Gastroesophageal sphincter (tissue), 4 donors: ENCODE measurements around the gene RAB3IL1. TPM values are rescaled to one million over a fixed set of nuclear protein-coding genes. Genes with fewer than 3 reads are reported as not detected.

Experiments used
- ATAC-seq: fragments of 150-250 bp; one replicate; pipeline ENCODE4 v1.9.1; 2016; ENCODE audit warnings: mild to moderate bottlenecking, moderate library complexity
- H3K27ac ChIP-seq, 4 donors: fragments of 200-600 bp; sonication (generic) in 3 of 4; 1 replicate in 3 of 4; 2 replicates in 1 of 4; pipeline ENCODE4 v1.5.1; 2016 to 2019
- H3K27me3 ChIP-seq: fragments of 200-600 bp; sonication (generic); one replicate; pipeline ENCODE4 v1.5.1; 2019
- H3K36me3 ChIP-seq, 2 donors: fragments of 200-600 bp; sonication (generic); one replicate each; pipeline ENCODE4 v1.5.1; 2019; ENCODE audit warnings: control low read depth in 1 of 2
- H3K4me1 ChIP-seq, 3 donors: fragments of 200-600 bp; sonication (generic); 1 replicate in 2 of 3; 2 replicates in 1 of 3; pipeline ENCODE4 v1.5.1; 2016 to 2019; ENCODE audit warnings: control low read depth in 2 of 3
- H3K4me3 ChIP-seq, 2 donors: fragments of 200-600 bp; sonication (generic); one replicate each; pipeline ENCODE4 v1.5.1; 2019; ENCODE audit warnings: mild to moderate bottlenecking in 1 of 2, moderate library complexity in 1 of 2
- H3K9me3 ChIP-seq, 3 donors: fragments of 200-600 bp; sonication (generic); one replicate each; pipeline ENCODE4 v1.5.1; 2017 to 2019; ENCODE audit warnings: control low read depth in 2 of 3
- EP300 ChIP-seq: sonication (generic); formaldehyde crosslinking; IDR thresholded peaks from one replicate; pipeline ENCODE4 v1.6.1; 2017; ENCODE audit warnings: antibody characterized with exemption, mild to moderate bottlenecking
- POLR2A ChIP-seq, 2 donors: fragments of 450-650 bp; IDR thresholded peaks; one replicate each; pipeline ENCODE4 v1.6.1; 2017; ENCODE audit warnings: antibody characterized with exemption in 2 of 2, mild to moderate bottlenecking in 2 of 2, moderate library complexity in 1 of 2
- POLR2AphosphoS5 ChIP-seq: sonication (generic); formaldehyde crosslinking; IDR thresholded peaks from one replicate; pipeline ENCODE4 v1.6.1; 2017; ENCODE audit warnings: antibody characterized with exemption
- WGBS, 2 donors: methylation state at CpG; one replicate each; pipeline ENCODE4 v1.1.5; 2018; ENCODE audit warnings: low coverage in 1 of 2; 5-methylcytosine and 5-hydroxymethylcytosine counted together
- total RNA-seq, 4 donors: library from RNA; depleted of rRNA; stranded (reverse); fragments of >200 nt; gene quantifications; one replicate each; pipeline ENCODE4 v1.1.0, GENCODE V29; 2016
- TF ChIP-seq, protein P1 (sequence below), 4 experiments: fragments of 200-600 bp in 2 of 4; fragments of 450-650 bp in 2 of 4; sonication (generic) in 1 of 4; IDR thresholded peaks; one replicate each; pipeline ENCODE4 v1.5.1; 2017 to 2019; ENCODE audit warnings: antibody characterized with exemption in 4 of 4, mild to moderate bottlenecking in 2 of 4, moderate library complexity in 2 of 4

The RAB3IL1 gene
- total RNA-seq, 4 donors from 2014 or later = 11.5 to 22.1 (median 14.7) TPM

DNA sequence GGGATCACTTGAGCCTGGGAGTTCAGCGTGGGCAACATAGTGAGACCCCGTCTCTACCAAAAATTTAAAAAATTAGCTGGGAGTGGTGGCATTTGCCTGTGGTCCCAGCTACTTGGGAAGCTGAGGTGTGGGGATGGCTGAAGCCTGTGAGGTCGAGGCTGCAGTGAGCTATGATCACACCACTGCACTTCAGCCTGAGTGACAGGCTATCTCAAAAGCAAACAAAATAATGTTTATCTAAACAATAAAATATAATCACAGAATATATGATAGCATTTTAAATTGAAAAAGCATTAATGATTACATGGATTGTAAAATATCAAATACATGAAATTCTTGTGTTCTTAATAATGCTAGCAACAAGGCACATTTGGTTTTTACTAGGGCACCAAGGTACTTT lies 35.5 kb upstream of the RAB3IL1 start:
- TF ChIP-seq POLR2A (IDR thresholded peaks at IDR 0.05) (no peak), EP300 (no peak), POLR2AphosphoS5 (no peak)
- TF ChIP-seq, protein P1, sequence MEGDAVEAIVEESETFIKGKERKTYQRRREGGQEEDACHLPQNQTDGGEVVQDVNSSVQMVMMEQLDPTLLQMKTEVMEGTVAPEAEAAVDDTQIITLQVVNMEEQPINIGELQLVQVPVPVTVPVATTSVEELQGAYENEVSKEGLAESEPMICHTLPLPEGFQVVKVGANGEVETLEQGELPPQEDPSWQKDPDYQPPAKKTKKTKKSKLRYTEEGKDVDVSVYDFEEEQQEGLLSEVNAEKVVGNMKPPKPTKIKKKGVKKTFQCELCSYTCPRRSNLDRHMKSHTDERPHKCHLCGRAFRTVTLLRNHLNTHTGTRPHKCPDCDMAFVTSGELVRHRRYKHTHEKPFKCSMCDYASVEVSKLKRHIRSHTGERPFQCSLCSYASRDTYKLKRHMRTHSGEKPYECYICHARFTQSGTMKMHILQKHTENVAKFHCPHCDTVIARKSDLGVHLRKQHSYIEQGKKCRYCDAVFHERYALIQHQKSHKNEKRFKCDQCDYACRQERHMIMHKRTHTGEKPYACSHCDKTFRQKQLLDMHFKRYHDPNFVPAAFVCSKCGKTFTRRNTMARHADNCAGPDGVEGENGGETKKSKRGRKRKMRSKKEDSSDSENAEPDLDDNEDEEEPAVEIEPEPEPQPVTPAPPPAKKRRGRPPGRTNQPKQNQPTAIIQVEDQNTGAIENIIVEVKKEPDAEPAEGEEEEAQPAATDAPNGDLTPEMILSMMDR (IDR thresholded peaks at IDR 0.05) = no peak
- WGBS, 2 donors = 81% methylated on average over 2 of the region's 3 CpGs; no CpG with 5 or more reads in 1 of the 2 donors
- no peak for ATAC-seq

DNA sequence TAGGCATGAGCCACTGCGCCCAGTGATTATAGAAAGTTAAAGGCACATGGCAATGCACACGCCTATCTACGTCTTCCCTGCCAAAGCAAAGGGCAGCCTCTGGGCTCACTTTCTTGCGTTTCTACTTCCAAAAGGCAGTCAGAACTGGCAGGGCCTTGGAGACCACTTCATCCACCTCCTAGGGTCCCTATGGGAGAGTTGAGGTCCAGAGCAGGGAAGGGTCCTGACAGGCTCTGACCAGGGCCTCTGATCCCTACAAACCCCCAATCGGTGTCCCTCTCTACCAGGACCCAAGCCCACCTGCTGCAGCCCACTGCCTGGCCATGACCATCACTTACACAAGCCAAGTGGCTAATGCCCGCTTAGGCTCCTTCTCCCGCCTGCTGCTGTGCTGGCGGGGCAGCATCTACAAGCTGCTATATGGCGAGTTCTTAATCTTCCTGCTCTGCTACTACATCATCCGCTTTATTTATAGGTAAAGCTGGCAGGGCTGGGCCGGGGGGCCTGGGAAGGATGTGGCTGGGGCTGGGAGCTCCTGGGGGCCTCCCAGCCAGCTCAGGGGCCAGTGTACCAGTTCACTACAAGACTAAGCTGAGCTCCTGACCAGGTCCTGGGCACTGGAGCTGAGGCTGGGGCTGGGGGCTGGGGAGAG lies 34.2 kb upstream of the RAB3IL1 start:
- WGBS, 2 donors = 81% methylated on average over 3 of the region's 11 CpGs; no CpG with 5 or more reads in 1 of the 2 donors
- Histone ChIP-seq H3K4me3 (no peak overlapping the region), H3K27ac (no peak overlapping the region), H3K36me3 (peaks cover 0 to 6% of the 10 kb centered on the region in 2 donors), H3K9me3 (no peaks in the 10 kb centered on the region), H3K4me1 (peaks cover 0 to 50% (median 19%) of the 10 kb centered on the region in 3 donors), H3K27me3 (peaks cover 36% of the 10 kb centered on the region)
- TF ChIP-seq EP300 = no peak
- no peak for TF ChIP-seq POLR2A (IDR thresholded peaks at IDR 0.05)
- TF ChIP-seq POLR2AphosphoS5 = no peak
- TF ChIP-seq, protein P1 (IDR thresholded peaks at IDR 0.05) = no peak
- no peak for ATAC-seq

More for the DNA sequence above, 35.5 kb upstream of the RAB3IL1 start:
- peaks cover 36% of the 10 kb centered on the region for H3K27me3 ChIP-seq
- no peaks in the 10 kb centered on the region for H3K9me3 ChIP-seq
- no peak overlapping the region for H3K27ac ChIP-seq
- H3K36me3 ChIP-seq = peaks cover 0 to 16% of the 10 kb centered on the region in 2 donors
- H3K4me1 ChIP-seq = peaks cover 0 to 42% (median 16%) of the 10 kb centered on the region in 3 donors
- no peak overlapping the region for H3K4me3 ChIP-seq

GRCh38 chr11:61950035-61950547 lies 32.7 kb upstream of the RAB3IL1 start, which contains the start of gene BEST1:
Gene BEST1 (plus strand): TSS chr11:61950351. CDS start chr11:61951807, 1,456 bp downstream.
- peak within 1 kb of the TSS in 3 of 4 donors; percentile 62 to 71 (median 69) for H3K27ac ChIP-seq
- whole genome bisulfite sequencing, 2 donors = 100% methylated on average over 1 of the region's 8 CpGs
- no peak for TF ChIP-seq POLR2A (IDR thresholded peaks at IDR 0.05)
- no peak for TF ChIP-seq POLR2AphosphoS5
- TF ChIP-seq, protein P1 (IDR thresholded peaks at IDR 0.05) = no peak
- no peak for TF ChIP-seq EP300
- H3K9me3 ChIP-seq = no peaks in the 10 kb centered on the region
- ATAC-seq = no peak
- H3K36me3 ChIP-seq = no peaks in the 10 kb centered on the region
- peaks cover 0 to 37% (median 11%) of the 10 kb centered on the region in 3 donors for H3K4me1 ChIP-seq
- peaks cover 26% of the 10 kb centered on the region for H3K27me3 ChIP-seq
- H3K4me3 ChIP-seq = no peak within 1 kb of the TSS

DNA sequence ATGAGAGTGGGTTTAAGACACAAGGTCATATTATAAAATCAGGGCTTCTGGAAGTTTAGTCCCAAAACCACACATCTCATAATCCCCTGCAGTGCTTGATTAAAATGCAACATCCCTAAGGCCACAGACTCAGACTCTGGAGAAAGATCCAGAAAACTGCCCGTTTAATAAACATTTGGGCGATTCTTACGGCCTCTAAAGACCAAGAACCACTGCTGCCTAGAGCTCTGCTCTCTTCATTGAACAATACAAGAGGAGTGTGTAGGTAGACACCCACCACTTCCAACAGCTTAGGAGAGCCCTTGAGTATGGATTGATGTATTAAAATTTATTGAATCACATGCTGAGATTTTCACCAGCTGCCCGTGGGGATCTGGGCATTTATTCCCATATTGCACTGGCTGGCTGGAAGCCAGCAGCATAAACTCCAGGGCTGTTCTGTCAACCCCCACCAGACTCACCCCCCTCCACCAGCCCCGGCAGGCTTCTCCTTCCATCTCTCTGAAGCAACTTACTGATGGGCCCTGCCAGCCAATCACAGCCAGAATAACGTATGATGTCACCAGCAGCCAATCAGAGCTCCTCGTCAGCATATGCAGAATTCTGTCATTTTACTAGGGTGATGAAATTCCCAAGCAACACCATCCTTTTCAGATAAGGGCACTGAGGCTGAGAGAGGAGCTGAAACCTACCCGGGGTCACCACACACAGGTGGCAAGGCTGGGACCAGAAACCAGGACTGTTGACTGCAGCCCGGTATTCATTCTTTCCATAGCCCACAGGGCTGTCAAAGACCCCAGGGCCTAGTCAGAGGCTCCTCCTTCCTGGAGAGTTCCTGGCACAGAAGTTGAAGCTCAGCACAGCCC lies 32.0 kb upstream of the RAB3IL1 start:
- no peak for TF ChIP-seq POLR2A (IDR thresholded peaks at IDR 0.05)
- TF ChIP-seq EP300 = no peak
- TF ChIP-seq, protein P1 (IDR thresholded peaks at IDR 0.05) = no peak
- no peak for TF ChIP-seq POLR2AphosphoS5
- Histone ChIP-seq H3K27ac (peak overlapping the region in 3 of 4 donors; percentile 62 to 71 (median 69)), H3K27me3 (peaks cover 19% of the 10 kb centered on the region), H3K9me3 (no peaks in the 10 kb centered on the region), H3K4me1 (peaks cover 0 to 30% (median 11%) of the 10 kb centered on the region in 3 donors), H3K4me3 (no peak overlapping the region), H3K36me3 (no peaks in the 10 kb centered on the region)
- 27 to 45% methylated on average over 5 to 7 of the region's 9 CpGs for WGBS, 2 donors
- ATAC-seq = peak; percentile 90
